VCaP (cell line): ENCODE results near the gene NUDT3.
"Not testable (repeated sequence)": the region's sequence is repeated elsewhere in the genome, so short reads cannot be mapped to it uniquely, and the experiment has no call there.

Experiments
- H3K27ac ChIP-seq: fragments of 450-650 bp; 2 replicates; pipeline ENCODE4 v1.5.1; 2017
- CTCF ChIP-seq: fragments of 450-650 bp; conservative IDR thresholded peaks from 2 replicates; pipeline ENCODE4 v1.5.1; 2017; ENCODE audit warnings: mild to moderate bottlenecking, moderate library complexity

Gene NUDT3

GRCh38 chr6:34325633-34326032 is 66.8 kb downstream of the NUDT3 start:
- no peak for TF ChIP-seq CTCF
- no peak overlapping the region for H3K27ac ChIP-seq

GRCh38 chr6:34324738-34325444 is 67.6 kb downstream of the NUDT3 start:
- no peak for TF ChIP-seq CTCF
- no peak overlapping the region for H3K27ac ChIP-seq

GRCh38 chr6:34324221-34324620 is 68.2 kb downstream of the NUDT3 start:
- H3K27ac ChIP-seq = not testable (repeated sequence)

GRCh38 chr6:34323300-34323699 is 69.2 kb downstream of the NUDT3 start:
- no peak overlapping the region for H3K27ac ChIP-seq
- TF ChIP-seq CTCF = no peak

GRCh38 chr6:34322732-34323131 is 69.7 kb downstream of the NUDT3 start:
- TF ChIP-seq CTCF = no peak
- H3K27ac ChIP-seq = no peak overlapping the region

GRCh38 chr6:34321821-34322220 is 70.6 kb downstream of the NUDT3 start:
- TF ChIP-seq CTCF = no peak
- no peak overlapping the region for H3K27ac ChIP-seq

GRCh38 chr6:34319471-34319885 is 73.0 kb downstream of the NUDT3 start:
- no peak for TF ChIP-seq CTCF
- no peak overlapping the region for H3K27ac ChIP-seq
